Neutrophil (primary cell): ENCODE data around the gene CHRM1.
A peak's percentile ranks its signal among the peaks of the same experiment; 100 is the strongest.

Experiments used
- H3K27ac ChIP-seq: fragments of 200-600 bp; sonication (generic); 2 replicates; pipeline ENCODE4 v1.5.1; 2016; ENCODE audit warnings: mild to moderate bottlenecking, moderate library complexity
- H3K27me3 ChIP-seq: fragments of 200-600 bp; sonication (generic); 2 replicates; pipeline ENCODE4 v1.6.0; 2016; ENCODE audit warnings: mild to moderate bottlenecking
- H3K36me3 ChIP-seq: fragments of 200-600 bp; sonication (generic); 2 replicates; pipeline ENCODE4 v1.5.1; 2017
- H3K4me1 ChIP-seq, 2 experiments: fragments of 200-600 bp in 1 of 2; sonication (generic) in 1 of 2; 1 replicate in 1 of 2; 2 replicates in 1 of 2; pipeline versions ENCODE4 v1.5.1 to v1.6.1; 2013 to 2016; ENCODE audit warnings: low read depth in 1 of 2, low read length in 1 of 2, mild to moderate bottlenecking in 1 of 2, moderate library complexity in 1 of 2; ENCODE audit not compliant: control insufficient read depth in 1 of 2, insufficient read depth in 1 of 2
- H3K4me3 ChIP-seq, 2 experiments: fragments of 200-600 bp in 1 of 2; sonication (generic) in 1 of 2; 1 replicate in 1 of 2; 2 replicates in 1 of 2; pipeline ENCODE4 v1.5.1; 2013 to 2016; ENCODE audit warnings: low read depth in 1 of 2, low read length in 1 of 2, mild to moderate bottlenecking in 1 of 2, moderate library complexity in 1 of 2
- H3K9me3 ChIP-seq: fragments of 200-600 bp; sonication (generic); 2 replicates; pipeline ENCODE4 v1.5.1; 2016
- TF ChIP-seq, protein P1 (sequence below): fragments of 200-600 bp; sonication (generic); IDR thresholded peaks from 2 replicates; pipeline ENCODE4 v1.5.1; 2016; ENCODE audit warnings: antibody characterized with exemption

The CHRM1 gene

DNA sequence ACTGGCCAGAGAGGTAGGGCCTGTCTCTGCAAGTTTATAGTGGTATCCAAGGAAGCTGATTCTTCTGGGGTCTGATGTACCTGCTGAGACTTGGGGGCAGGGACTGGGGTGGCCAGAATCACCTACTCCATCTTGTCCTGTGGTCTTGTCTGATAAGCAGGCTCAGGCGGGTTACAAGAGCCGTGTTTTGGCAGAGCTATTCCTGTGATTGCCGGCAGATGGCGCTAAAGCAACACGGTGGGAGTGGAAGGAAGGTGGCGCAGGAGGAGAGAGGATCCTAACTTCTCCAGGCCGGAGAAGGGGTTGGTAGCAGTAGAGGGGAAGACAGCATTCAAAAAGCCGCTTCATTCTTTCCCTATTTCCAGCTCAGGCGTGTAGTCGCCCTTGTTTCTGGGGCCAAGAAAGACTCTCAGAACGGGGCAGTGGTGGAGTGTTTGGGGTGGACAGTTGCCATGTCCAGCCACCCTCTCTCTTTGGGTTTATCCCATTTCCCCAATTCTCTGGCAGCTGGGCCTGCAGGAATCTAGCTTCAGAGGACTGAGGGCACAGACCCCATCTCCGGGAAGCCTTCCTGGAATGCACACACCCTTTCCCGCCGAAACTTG, 15.1 kb downstream of the CHRM1 start:
- Histone ChIP-seq H3K36me3 (no peaks in the 10 kb centered on the region), H3K9me3 (no peaks in the 10 kb centered on the region), H3K4me3 (no peak overlapping the region), H3K4me1 (peaks cover 0 to 6% of the 10 kb centered on the region in 2 experiments), H3K27me3 (peaks cover 39% of the 10 kb centered on the region), H3K27ac (no peak overlapping the region)
- TF ChIP-seq, protein P1, sequence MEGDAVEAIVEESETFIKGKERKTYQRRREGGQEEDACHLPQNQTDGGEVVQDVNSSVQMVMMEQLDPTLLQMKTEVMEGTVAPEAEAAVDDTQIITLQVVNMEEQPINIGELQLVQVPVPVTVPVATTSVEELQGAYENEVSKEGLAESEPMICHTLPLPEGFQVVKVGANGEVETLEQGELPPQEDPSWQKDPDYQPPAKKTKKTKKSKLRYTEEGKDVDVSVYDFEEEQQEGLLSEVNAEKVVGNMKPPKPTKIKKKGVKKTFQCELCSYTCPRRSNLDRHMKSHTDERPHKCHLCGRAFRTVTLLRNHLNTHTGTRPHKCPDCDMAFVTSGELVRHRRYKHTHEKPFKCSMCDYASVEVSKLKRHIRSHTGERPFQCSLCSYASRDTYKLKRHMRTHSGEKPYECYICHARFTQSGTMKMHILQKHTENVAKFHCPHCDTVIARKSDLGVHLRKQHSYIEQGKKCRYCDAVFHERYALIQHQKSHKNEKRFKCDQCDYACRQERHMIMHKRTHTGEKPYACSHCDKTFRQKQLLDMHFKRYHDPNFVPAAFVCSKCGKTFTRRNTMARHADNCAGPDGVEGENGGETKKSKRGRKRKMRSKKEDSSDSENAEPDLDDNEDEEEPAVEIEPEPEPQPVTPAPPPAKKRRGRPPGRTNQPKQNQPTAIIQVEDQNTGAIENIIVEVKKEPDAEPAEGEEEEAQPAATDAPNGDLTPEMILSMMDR = peak; percentile 94

DNA sequence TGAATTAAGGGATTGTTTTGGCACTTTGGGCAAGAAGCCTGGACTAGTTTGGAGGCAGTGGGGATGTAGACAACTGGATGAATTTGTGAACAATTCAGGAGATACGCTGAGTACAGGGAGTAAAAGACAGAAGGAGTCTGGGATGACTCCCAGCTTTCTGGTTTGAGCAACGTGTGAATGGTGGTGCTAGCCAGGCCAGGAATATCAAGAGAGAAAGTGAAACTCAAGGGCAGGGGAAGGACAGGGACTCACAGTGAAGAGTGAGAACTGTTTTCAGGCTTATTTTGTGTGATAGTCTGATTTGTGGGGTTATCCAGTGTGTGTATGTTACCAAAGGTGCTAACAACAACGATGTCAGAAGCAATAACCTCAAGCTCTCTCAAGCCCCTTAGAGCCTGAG, 15.9 kb downstream of the CHRM1 start:
- Histone ChIP-seq H3K27me3 (peaks cover 41% of the 10 kb centered on the region), H3K36me3 (no peaks in the 10 kb centered on the region), H3K27ac (no peak overlapping the region), H3K4me1 (peaks cover 0 to 6% of the 10 kb centered on the region in 2 experiments), H3K4me3 (no peak overlapping the region), H3K9me3 (no peaks in the 10 kb centered on the region)
- TF ChIP-seq, protein P1 = no peak

DNA sequence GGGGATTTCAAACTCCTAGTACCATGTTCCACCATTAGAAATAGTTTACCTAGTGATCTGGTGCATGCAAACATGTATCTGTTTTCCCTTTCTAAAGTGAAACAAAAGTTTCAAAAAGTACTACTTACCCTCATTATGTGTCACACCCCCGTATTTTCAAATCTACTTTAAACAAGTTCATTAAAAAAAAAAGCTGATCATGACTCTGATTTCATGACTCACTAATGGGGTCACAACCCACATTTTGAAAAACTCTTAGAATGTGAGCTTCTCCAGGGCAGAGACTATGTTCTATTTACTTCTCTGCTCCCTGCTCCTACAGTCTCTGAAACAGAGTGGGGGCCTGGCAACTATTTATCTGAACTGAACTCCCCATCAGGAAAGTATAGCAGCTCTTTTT, 18.2 kb downstream of the CHRM1 start:
- H3K4me1 ChIP-seq = peaks cover 0 to 6% of the 10 kb centered on the region in 2 experiments
- TF ChIP-seq, protein P1 = no peak
- H3K27me3 ChIP-seq = peaks cover 49% of the 10 kb centered on the region
- H3K4me3 ChIP-seq = no peak overlapping the region
- H3K27ac ChIP-seq = no peak overlapping the region
- H3K36me3 ChIP-seq = no peaks in the 10 kb centered on the region
- no peaks in the 10 kb centered on the region for H3K9me3 ChIP-seq

DNA sequence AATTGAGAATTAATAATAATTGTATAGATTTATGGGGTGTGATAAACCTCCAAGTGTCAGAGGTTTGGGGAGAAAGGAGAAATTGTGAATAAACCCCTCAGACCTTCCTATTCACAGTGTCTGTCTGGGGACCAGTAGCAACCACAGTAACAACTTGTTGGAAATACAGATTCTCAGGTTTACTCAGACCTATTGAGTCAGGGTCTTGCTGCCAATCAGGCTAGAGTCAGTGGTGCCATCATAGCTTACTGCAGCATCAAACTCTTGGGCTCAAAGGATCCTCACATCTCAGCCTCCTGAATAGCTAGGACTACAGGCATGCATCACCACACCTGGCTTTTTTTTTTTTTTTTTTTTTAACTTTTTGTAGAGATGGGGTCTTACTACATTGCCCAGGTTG, 23.1 kb downstream of the CHRM1 start:
- TF ChIP-seq, protein P1 = no peak
- peaks cover 22% of the 10 kb centered on the region for H3K27me3 ChIP-seq
- no peaks in the 10 kb centered on the region for H3K4me1 ChIP-seq
- no peak overlapping the region for H3K27ac ChIP-seq
- no peaks in the 10 kb centered on the region for H3K9me3 ChIP-seq
- no peak overlapping the region for H3K4me3 ChIP-seq
- no peaks in the 10 kb centered on the region for H3K36me3 ChIP-seq

DNA sequence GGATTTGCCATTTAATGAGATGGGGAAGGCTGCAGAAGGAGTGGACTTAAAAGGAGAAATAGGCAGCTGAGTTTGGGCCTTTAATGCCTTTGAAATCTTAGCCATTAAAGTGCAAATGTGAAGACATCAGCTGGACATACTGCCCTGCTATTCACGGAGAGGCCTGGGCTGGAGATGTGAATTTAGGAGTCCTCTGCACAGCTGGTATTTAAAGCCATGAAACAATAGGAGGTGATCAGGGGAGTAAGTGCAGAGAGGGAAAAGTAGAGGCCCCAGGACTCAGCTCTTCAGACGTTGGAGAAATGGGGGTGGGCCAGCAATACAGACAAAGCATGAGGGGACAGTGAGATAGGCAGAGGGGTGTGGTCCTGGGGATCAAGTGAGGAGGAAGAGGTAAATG, 23.9 kb downstream of the CHRM1 start:
- TF ChIP-seq, protein P1 = no peak
- Histone ChIP-seq H3K36me3 (no peaks in the 10 kb centered on the region), H3K9me3 (no peaks in the 10 kb centered on the region), H3K27ac (no peak overlapping the region), H3K4me3 (no peak overlapping the region), H3K4me1 (no peaks in the 10 kb centered on the region), H3K27me3 (peaks cover 17% of the 10 kb centered on the region)
